Keratinocyte (primary cell): Measurements from ENCODE around the gene ARVCF.

Experiments used
- EZH2 ChIP-seq: IDR thresholded peaks from one replicate; pipeline ENCODE4 v1.6.1; 2012; ENCODE audit warnings: inconsistent platforms, mild to moderate bottlenecking, low read length, moderate library complexity
- TF ChIP-seq, protein P1 (sequence below), 3 experiments: IDR thresholded peaks in 1 of 3; conservative IDR thresholded peaks in 1 of 3; optimal IDR thresholded peaks in 1 of 3; 2 replicates in 2 of 3; 3 replicates in 1 of 3; pipeline versions ENCODE3 to v1.5.1; 2011; ENCODE audit warnings: low read length in 3 of 3, mild to moderate bottlenecking in 3 of 3, moderate library complexity in 2 of 3, control low read depth in 1 of 3, inconsistent platforms in 1 of 3; ENCODE audit not compliant: insufficient read depth in 2 of 3; ENCODE audit errors: extremely low read depth in 1 of 3

DNA sequence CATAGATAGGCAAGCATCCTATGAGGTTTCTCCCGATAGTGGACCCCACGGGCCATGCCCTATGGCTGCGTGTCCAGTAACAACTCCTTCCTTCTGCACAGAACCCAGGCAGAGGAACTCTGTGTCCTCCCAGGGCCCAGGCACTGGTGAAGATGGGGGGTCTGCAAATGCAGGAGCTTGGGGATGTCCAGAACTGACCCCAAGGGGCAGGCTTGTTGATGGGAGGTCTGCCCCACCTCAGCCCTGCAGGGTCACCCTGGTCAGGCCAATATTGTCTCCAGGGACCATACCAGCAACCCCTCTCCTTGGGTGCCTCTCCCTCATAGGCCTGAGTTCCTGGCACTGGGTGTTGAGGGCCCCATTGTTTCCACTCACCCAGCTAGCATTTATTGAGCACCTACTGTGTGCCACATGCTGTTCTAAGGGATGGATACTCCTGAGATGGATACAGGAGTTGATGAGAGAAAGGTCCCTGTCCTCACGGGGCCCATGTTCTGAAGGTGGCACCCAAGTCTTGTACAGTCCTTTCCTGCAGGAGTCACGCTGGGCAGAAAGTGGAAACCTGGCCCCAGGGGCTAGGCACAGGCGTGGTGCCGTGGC, 48.7 kb downstream of the ARVCF start:
- TF ChIP-seq, protein P1, sequence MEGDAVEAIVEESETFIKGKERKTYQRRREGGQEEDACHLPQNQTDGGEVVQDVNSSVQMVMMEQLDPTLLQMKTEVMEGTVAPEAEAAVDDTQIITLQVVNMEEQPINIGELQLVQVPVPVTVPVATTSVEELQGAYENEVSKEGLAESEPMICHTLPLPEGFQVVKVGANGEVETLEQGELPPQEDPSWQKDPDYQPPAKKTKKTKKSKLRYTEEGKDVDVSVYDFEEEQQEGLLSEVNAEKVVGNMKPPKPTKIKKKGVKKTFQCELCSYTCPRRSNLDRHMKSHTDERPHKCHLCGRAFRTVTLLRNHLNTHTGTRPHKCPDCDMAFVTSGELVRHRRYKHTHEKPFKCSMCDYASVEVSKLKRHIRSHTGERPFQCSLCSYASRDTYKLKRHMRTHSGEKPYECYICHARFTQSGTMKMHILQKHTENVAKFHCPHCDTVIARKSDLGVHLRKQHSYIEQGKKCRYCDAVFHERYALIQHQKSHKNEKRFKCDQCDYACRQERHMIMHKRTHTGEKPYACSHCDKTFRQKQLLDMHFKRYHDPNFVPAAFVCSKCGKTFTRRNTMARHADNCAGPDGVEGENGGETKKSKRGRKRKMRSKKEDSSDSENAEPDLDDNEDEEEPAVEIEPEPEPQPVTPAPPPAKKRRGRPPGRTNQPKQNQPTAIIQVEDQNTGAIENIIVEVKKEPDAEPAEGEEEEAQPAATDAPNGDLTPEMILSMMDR (optimal IDR thresholded peaks at IDR 0.05 in 1 of 3, IDR thresholded peaks at IDR 0.05 in 1 of 3, conservative IDR thresholded peaks at IDR 0.05 in 1 of 3; ENCODE audit: extremely low read depth in 1 of 3, insufficient read depth in 2 of 3, low read length in 3 of 3), result no peak
- no peak for TF ChIP-seq EZH2
